Astrocyte of the hippocampus (primary cell): ENCODE measurements around the gene GPX3.

Experiments used
- DNase-seq: peaks from one replicate; pipeline ENCODE4 v3.0.0; 2011; ENCODE audit warnings: low read depth, low spot score

GPX3 gene

GRCh38 chr5:151076616-151077015 is 56.2 kb downstream of the GPX3 start:
- DNase-seq = no peak

GRCh38 chr5:151077419-151077818 is 57.0 kb downstream of the GPX3 start:
- DNase-seq = no peak

- DNase-seq = no peak
Observed at GRCh38 chr5:151077967-151078366, 57.6 kb downstream of the GPX3 start.
